ENCODE results near the gene FOXL2NB. TPM values are rescaled to one million over a fixed set of nuclear protein-coding genes. Genes with fewer than 3 reads are reported as not detected.
A peak's percentile ranks its signal among the peaks of the same experiment; 100 is the strongest.
"Not testable (repeated sequence)": the region's sequence is repeated elsewhere in the genome, so short reads cannot be mapped to it uniquely, and the experiment has no call there.

Gene FOXL2NB
- total RNA-seq, 1 donor from 2014 or later, result 3.5 TPM

- peak overlapping the region; percentile 73 for H3K4me3 ChIP-seq (ENCODE audit: low read depth, low read length)
- peak; percentile 81 for TF ChIP-seq CTCF (conservative IDR thresholded peaks at IDR 0.05; ENCODE audit: low read depth, low read length)
- DNase-seq (ENCODE audit: low read depth), result peak; percentile 32
These were observed 31.2 kb upstream of the FOXL2NB start for GRCh38 chr3:138915503-138916498.

GRCh38 chr3:138916824-138917223 lies 30.2 kb upstream of the FOXL2NB start:
- DNase-seq (ENCODE audit: low read depth), result no peak
- TF ChIP-seq CTCF (conservative IDR thresholded peaks at IDR 0.05; ENCODE audit: low read depth, low read length), result no peak
- no peak overlapping the region for H3K4me3 ChIP-seq (ENCODE audit: low read depth, low read length)

- no peak for TF ChIP-seq CTCF (conservative IDR thresholded peaks at IDR 0.05; ENCODE audit: low read depth, low read length)
- no peak for DNase-seq (ENCODE audit: low read depth)
- no peak overlapping the region for H3K4me3 ChIP-seq (ENCODE audit: low read depth, low read length)
These were observed 27.7 kb upstream of the FOXL2NB start for GRCh38 chr3:138919325-138919724.

- no peak overlapping the region for H3K4me3 ChIP-seq (ENCODE audit: low read depth, low read length)
- no peak for TF ChIP-seq CTCF (conservative IDR thresholded peaks at IDR 0.05; ENCODE audit: low read depth, low read length)
- peak; percentile 61 for DNase-seq (ENCODE audit: low read depth)
These were observed 25.4 kb upstream of the FOXL2NB start for GRCh38 chr3:138921316-138922292.

GRCh38 chr3:138922400-138922799 lies 24.6 kb upstream of the FOXL2NB start:
- DNase-seq (ENCODE audit: low read depth); H3K4me3 ChIP-seq (ENCODE audit: low read depth, low read length): not testable (repeated sequence)
- peak; percentile 29 for TF ChIP-seq CTCF (conservative IDR thresholded peaks at IDR 0.05; ENCODE audit: low read depth, low read length)

- DNase-seq (ENCODE audit: low read depth), result no peak
- peak; percentile 96 for TF ChIP-seq CTCF (conservative IDR thresholded peaks at IDR 0.05; ENCODE audit: low read depth, low read length)
- no peak overlapping the region for H3K4me3 ChIP-seq (ENCODE audit: low read depth, low read length)
These were observed 23.5 kb upstream of the FOXL2NB start for GRCh38 chr3:138923531-138923994.

Data from epithelial cell of proximal tubule (primary cell).